HFFc6 (cell line): ENCODE data around the gene DNAJB6. TPM values are rescaled to one million over a fixed set of nuclear protein-coding genes. Genes with fewer than 3 reads are reported as not detected.
"Not testable (repeated sequence)": the region's sequence is repeated elsewhere in the genome, so short reads cannot be mapped to it uniquely, and the experiment has no call there.

Source experiments
- DNase-seq: peaks from one replicate; pipeline ENCODE4 v3.0.0-alpha.2; 2018
- H3K27ac Mint-ChIP-seq: 2 replicates; pipeline ENCODE4 v1.8.0; 2020; ENCODE audit warnings: mild to moderate bottlenecking, mixed read lengths
- H3K27me3 Mint-ChIP-seq: 2 replicates; pipeline ENCODE4 v1.8.0; 2021; ENCODE audit warnings: mild to moderate bottlenecking, moderate library complexity, mixed read lengths; ENCODE audit not compliant: insufficient read depth
- H3K36me3 Mint-ChIP-seq: 2 replicates; pipeline ENCODE4 v1.8.0; 2021; ENCODE audit warnings: low read depth, mixed read lengths
- H3K4me1 Mint-ChIP-seq: 2 replicates; pipeline ENCODE4 v1.8.0; 2020; ENCODE audit warnings: low read depth, mixed read lengths
- H3K4me3 Mint-ChIP-seq: 2 replicates; pipeline ENCODE4 v1.8.0; 2020; ENCODE audit warnings: mild to moderate bottlenecking, moderate library complexity, mixed read lengths
- H3K9me3 Mint-ChIP-seq: 2 replicates; pipeline ENCODE4 v1.8.0; 2020; ENCODE audit warnings: mild to moderate bottlenecking, mixed read lengths
- total RNA-seq, 6 experiments: library from RNA; stranded (reverse); fragmentation: NEBNext Ultra II Directional; extraction: Animal tissue kit (Norgen Biotek cat#: 25700); gene quantifications; 2 replicates in 1 of 6; 3 replicates in 5 of 6; pipeline ENCODE4 v1.2.3, GENCODE V29; 2021
- TF ChIP-seq, protein P1 (sequence below): fragments of 200-600 bp; sonication (generic); IDR thresholded peaks from 2 replicates; pipeline ENCODE4 v1.5.0; 2021; ENCODE audit warnings: antibody characterized with exemption, mild to moderate bottlenecking

The DNAJB6 gene
- total RNA-seq, 6 experiments from 2014 or later = 135 to 204 (median 163) TPM

DNA sequence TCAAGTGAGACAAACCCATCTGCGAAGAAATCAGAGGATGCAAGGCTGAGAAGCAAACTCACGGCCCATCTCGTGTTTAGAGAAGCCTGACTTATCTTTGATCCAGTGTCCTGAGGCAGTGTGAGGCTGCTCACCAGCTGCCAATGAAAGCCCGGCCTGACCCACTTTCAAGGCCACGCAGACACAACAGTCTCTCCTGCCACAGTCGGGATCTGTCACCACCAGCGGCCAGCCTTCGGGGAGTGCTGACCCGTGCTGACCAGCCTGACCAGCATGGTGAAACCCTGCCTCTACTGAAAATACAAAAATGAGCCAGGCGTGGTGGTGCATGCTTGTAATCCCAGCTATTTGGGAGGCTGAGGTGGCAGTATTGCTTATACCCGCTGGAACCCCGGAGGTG, 7.4 kb upstream of the DNAJB6 start:
- no peak for DNase-seq
- peaks cover 8% of the 10 kb centered on the region for H3K4me1 Mint-ChIP-seq
- H3K36me3 Mint-ChIP-seq = no peaks in the 10 kb centered on the region
- no peak overlapping the region for H3K4me3 Mint-ChIP-seq
- no peaks in the 10 kb centered on the region for H3K27me3 Mint-ChIP-seq
- TF ChIP-seq, protein P1, sequence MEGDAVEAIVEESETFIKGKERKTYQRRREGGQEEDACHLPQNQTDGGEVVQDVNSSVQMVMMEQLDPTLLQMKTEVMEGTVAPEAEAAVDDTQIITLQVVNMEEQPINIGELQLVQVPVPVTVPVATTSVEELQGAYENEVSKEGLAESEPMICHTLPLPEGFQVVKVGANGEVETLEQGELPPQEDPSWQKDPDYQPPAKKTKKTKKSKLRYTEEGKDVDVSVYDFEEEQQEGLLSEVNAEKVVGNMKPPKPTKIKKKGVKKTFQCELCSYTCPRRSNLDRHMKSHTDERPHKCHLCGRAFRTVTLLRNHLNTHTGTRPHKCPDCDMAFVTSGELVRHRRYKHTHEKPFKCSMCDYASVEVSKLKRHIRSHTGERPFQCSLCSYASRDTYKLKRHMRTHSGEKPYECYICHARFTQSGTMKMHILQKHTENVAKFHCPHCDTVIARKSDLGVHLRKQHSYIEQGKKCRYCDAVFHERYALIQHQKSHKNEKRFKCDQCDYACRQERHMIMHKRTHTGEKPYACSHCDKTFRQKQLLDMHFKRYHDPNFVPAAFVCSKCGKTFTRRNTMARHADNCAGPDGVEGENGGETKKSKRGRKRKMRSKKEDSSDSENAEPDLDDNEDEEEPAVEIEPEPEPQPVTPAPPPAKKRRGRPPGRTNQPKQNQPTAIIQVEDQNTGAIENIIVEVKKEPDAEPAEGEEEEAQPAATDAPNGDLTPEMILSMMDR = no peak
- no peaks in the 10 kb centered on the region for H3K9me3 Mint-ChIP-seq
- no peak overlapping the region for H3K27ac Mint-ChIP-seq

DNA sequence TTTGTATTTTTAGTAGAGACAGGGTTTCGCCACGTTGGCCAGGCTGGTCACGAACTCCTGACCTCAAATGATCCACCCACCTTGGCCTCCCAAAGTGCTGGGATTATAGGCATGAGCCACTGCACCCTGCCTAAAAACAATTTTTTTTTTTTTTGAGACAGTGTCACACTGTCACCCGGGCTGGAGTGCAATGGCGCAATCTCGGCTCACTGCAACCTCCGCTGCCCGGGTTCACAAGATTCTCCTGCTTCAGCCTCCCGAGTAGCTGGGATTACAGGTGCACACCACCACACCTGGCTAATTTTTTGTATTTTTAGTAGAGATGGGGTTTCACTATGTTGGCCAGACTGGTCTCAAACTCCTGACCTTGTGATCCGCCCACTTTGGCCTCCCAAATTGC, 6.2 kb upstream of the DNAJB6 start:
- not testable (repeated sequence) for H3K36me3 Mint-ChIP-seq, H3K4me3 Mint-ChIP-seq, H3K27me3 Mint-ChIP-seq, DNase-seq, H3K27ac Mint-ChIP-seq, H3K9me3 Mint-ChIP-seq
- peaks cover 19% of the 10 kb centered on the region for H3K4me1 Mint-ChIP-seq

DNA sequence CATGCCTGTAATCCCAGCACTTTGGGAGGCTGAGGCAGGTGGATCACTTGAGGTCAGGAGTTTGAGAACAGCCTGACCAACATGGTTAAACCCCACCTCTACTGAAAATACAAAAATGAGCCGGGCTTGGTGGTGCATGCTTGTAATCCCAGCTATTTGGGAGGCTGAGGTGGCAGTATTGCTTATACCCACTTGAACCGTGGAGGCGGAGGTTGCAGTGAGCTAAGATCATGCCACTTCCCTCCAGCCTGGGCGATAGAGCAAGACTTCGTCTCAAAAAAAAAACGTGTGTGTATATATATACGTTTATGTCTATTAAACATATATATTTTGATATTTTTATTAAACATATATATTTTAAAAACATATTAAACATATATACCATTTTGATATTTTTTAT, 5.8 kb upstream of the DNAJB6 start:
- H3K4me3 Mint-ChIP-seq, H3K9me3 Mint-ChIP-seq, H3K27ac Mint-ChIP-seq, H3K27me3 Mint-ChIP-seq, H3K36me3 Mint-ChIP-seq, DNase-seq: not testable (repeated sequence)
- H3K4me1 Mint-ChIP-seq = peaks cover 24% of the 10 kb centered on the region

DNA sequence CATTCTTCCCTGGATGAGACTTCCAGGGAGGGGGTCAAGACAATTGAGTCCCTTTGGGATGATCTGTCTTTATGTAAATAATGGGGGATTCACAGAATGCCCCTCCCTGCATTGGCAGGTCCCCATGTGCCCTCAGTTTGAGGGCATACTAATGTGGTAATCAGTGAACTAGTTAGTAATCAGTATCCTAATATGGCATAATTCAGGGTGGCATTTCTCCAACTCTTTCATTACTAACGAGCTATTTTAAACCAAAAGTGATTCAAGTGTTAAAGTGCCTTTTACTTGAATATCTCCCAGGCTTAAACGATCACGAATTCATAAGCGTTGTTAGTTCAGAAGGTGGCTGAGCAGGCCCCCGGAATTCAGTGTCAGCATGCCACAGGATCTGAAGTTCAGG, 1.6 kb upstream of the DNAJB6 start:
- DNase-seq = no peak
- Mint-ChIP-seq H3K4me3 (peak overlapping the region; percentile 90), H3K27ac (peak overlapping the region; percentile 94), H3K9me3 (no peaks in the 10 kb centered on the region; the same call in 1 of the 2 replicates), H3K27me3 (peaks cover 3% of the 10 kb centered on the region), H3K4me1 (peaks cover 44% of the 10 kb centered on the region), H3K36me3 (peaks cover 22% of the 10 kb centered on the region)
- TF ChIP-seq, protein P1 = no peak

DNA sequence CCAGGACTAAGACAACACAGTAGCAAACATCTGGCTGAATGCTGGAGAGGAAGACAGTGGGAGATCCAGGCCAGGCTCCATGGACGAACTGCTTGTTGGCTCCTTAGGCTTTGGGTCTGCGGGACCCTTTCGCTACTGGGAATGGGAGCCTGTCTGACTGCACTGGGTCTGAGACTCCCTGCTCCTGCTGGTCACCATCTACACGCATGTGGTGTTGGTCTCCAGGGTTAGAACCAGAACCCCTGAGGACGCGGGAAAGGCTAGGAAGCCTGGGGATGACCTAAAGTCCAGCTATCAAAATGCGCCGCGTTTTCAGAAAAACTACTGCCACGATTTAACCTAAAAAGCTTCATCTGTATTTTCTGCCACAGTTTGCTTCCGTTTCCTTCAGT, 817 bp upstream of the DNAJB6 start:
- peak overlapping the region; percentile 90 for H3K4me3 Mint-ChIP-seq
- H3K27ac Mint-ChIP-seq = peak overlapping the region; percentile 94
- DNase-seq = no peak
- TF ChIP-seq, protein P1 = no peak
- H3K36me3 Mint-ChIP-seq = peaks cover 24% of the 10 kb centered on the region
- H3K4me1 Mint-ChIP-seq = peaks cover 51% of the 10 kb centered on the region
- peaks cover 3% of the 10 kb centered on the region for H3K27me3 Mint-ChIP-seq
- no peaks in the 10 kb centered on the region; the same call in 1 of the 2 replicates for H3K9me3 Mint-ChIP-seq

DNA sequence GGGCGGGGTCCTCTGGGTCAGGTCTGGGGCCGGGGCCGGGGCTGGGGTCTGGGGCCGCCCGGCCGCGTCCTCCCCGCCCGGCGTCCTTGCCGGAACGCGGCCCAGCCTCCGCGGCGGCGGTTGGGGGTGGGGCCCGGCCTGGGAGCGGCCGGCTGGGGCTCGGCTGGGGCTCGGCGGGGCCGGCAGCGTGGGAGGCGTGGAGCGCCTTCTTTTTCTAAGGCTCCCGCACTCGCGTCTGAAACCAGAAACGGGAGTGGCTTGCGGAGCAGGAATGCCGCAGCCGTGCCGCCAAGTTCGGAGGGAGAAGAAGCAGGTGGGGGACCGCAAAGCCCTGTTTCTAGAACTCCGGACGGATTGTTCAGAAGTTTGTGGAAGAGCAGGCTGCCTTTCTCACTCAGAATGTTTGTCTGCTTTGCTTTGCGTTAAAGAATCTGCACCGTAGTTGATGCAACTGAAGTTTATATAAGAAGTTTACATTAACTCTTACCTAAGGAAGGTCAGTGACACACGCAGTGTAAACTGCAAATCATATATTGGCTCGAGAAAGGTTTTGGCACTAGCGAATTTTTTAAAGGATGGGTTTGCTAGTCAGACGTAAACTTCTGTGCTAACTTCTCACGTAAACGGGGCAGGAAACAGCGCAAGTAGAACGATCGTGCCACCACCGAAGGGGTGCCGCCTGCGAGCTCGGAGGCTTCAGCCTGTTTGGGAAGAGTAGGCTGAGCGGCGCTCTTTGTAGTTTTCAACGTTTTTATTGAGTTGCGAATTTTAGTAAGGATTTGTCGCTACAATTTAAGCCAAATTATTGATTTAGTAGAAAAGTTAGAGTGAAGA, 729 bp downstream of the DNAJB6 start:
- Mint-ChIP-seq H3K4me1 (peaks cover 53% of the 10 kb centered on the region), H3K9me3 (no peaks in the 10 kb centered on the region; the same call in 1 of the 2 replicates), H3K36me3 (peaks cover 24% of the 10 kb centered on the region), H3K27me3 (peaks cover 3% of the 10 kb centered on the region), H3K27ac (peak overlapping the region; percentile 80), H3K4me3 (peak overlapping the region; percentile 90)
- TF ChIP-seq, protein P1 = no peak
- peak; percentile 47 for DNase-seq
